HepG2 (cell line): ENCODE data around the gene BMF. TPM values are rescaled to one million over a fixed set of nuclear protein-coding genes. Genes with fewer than 3 reads are reported as not detected.
A peak's percentile ranks its signal among the peaks of the same experiment; 100 is the strongest.

Experiments
- ATM ChIP-seq: fragments of 450-650 bp; IDR thresholded peaks from 2 replicates; pipeline ENCODE4 v1.7.1; 2017; ENCODE audit warnings: mild to moderate bottlenecking, borderline replicate concordance
- HNRNPLL ChIP-seq: fragments of 200-400 bp; formaldehyde crosslinking; IDR thresholded peaks from 2 replicates; pipeline ENCODE4 v1.6.1; 2017; ENCODE audit warnings: mild to moderate bottlenecking, low read depth, low read length; ENCODE audit not compliant: poor library complexity, severe bottlenecking
- HOXA3 ChIP-seq: sonication (generic); formaldehyde crosslinking; IDR thresholded peaks from 2 replicates; pipeline ENCODE4 v1.5.0; 2020; ENCODE audit warnings: missing genetic modification reagents
- MAF1 ChIP-seq: sonication (generic); formaldehyde crosslinking; IDR thresholded peaks from 2 replicates; pipeline ENCODE4 v1.5.0; 2020; ENCODE audit warnings: missing genetic modification reagents, borderline replicate concordance
- MAZ ChIP-seq, 2 experiments: sonication (generic) in 1 of 2; formaldehyde crosslinking in 1 of 2; IDR thresholded peaks; 2 replicates each; pipeline versions ENCODE4 v1.5.0 to v1.6.1; 2012 to 2020; ENCODE audit warnings: low read depth in 2 of 2, mild to moderate bottlenecking in 2 of 2, borderline replicate concordance in 1 of 2, improper control_type of control experiment in 1 of 2, low read length in 1 of 2, missing genetic modification reagents in 1 of 2, moderate library complexity in 1 of 2
- MED8 ChIP-seq: sonication (generic); formaldehyde crosslinking; IDR thresholded peaks from 2 replicates; pipeline ENCODE4 v1.8.1; 2023; ENCODE audit warnings: mild to moderate bottlenecking, missing genetic modification reagents; ENCODE audit not compliant: insufficient replicate concordance
- MTERF4 ChIP-seq: sonication (generic); formaldehyde crosslinking; IDR thresholded peaks from 2 replicates; pipeline ENCODE4 v1.8.0; 2023; ENCODE audit warnings: mild to moderate bottlenecking, missing genetic modification reagents
- MXI1 ChIP-seq: IDR thresholded peaks from 3 replicates; pipeline ENCODE4 v1.6.1; 2012; ENCODE audit warnings: low read depth, low read length, inconsistent platforms, borderline replicate concordance
- NBN ChIP-seq: fragments of 450-650 bp; conservative IDR thresholded peaks from 2 replicates; pipeline ENCODE4 v1.6.1; 2017
- NFIC ChIP-seq: IDR thresholded peaks from 2 replicates; pipeline ENCODE4 v1.6.1; 2012; ENCODE audit warnings: mild to moderate bottlenecking, low read length, inconsistent platforms
- NRL ChIP-seq: sonication (generic); formaldehyde crosslinking; IDR thresholded peaks from 2 replicates; pipeline ENCODE4 v1.5.0; 2020; ENCODE audit warnings: missing genetic modification reagents, mild to moderate bottlenecking, moderate library complexity, borderline replicate concordance
- POLR2AphosphoS2 ChIP-seq: IDR thresholded peaks from 2 replicates; pipeline ENCODE4 v1.6.1; 2011; ENCODE audit warnings: low read depth, low read length, improper control_type of control experiment
- SNAI1 ChIP-seq: sonication (generic); formaldehyde crosslinking; IDR thresholded peaks from 2 replicates; pipeline ENCODE4 v1.5.0; 2020; ENCODE audit warnings: mild to moderate bottlenecking, missing genetic modification reagents, borderline replicate concordance
- SPEN ChIP-seq: sonication (generic); formaldehyde crosslinking; IDR thresholded peaks from 2 replicates; pipeline ENCODE4 v1.5.1; 2020; ENCODE audit warnings: low read depth, mild to moderate bottlenecking, missing genetic modification reagents
- XRCC5 ChIP-seq: fragments of 200-400 bp; formaldehyde crosslinking; optimal IDR thresholded peaks from 2 replicates; pipeline ENCODE3; 2017; ENCODE audit warnings: mild to moderate bottlenecking, low read length
- ZBTB20 ChIP-seq: sonication (generic); formaldehyde crosslinking; IDR thresholded peaks from 2 replicates; pipeline ENCODE4 v1.8.1; 2023; ENCODE audit warnings: missing genetic modification reagents, low read depth, mild to moderate bottlenecking, borderline replicate concordance
- ZBTB8A ChIP-seq: sonication (generic); formaldehyde crosslinking; IDR thresholded peaks from 2 replicates; pipeline ENCODE4 v1.4.0; 2020; ENCODE audit warnings: mild to moderate bottlenecking, low read depth, missing genetic modification reagents, borderline replicate concordance
- ZNF160 ChIP-seq: sonication (generic); formaldehyde crosslinking; IDR thresholded peaks from 2 replicates; pipeline ENCODE4 v1.8.0; 2022; ENCODE audit warnings: mild to moderate bottlenecking, inconsistent platforms, missing genetic modification reagents
- ZNF556 ChIP-seq: sonication (generic); formaldehyde crosslinking; IDR thresholded peaks from 2 replicates; pipeline ENCODE4 v1.4.0; 2020; ENCODE audit warnings: mild to moderate bottlenecking, missing genetic modification reagents, borderline replicate concordance
- ZNF567 ChIP-seq: sonication (generic); formaldehyde crosslinking; IDR thresholded peaks from 2 replicates; pipeline ENCODE4 v1.8.1; 2023; ENCODE audit warnings: mild to moderate bottlenecking, missing genetic modification reagents, borderline replicate concordance
- ZSCAN29 ChIP-seq: sonication (generic); formaldehyde crosslinking; conservative IDR thresholded peaks from 2 replicates; pipeline ENCODE4 v1.4.0; 2020; ENCODE audit warnings: mild to moderate bottlenecking, missing genetic modification reagents
- ZZZ3 ChIP-seq: sonication (generic); formaldehyde crosslinking; IDR thresholded peaks from 2 replicates; pipeline ENCODE4 v1.4.0; 2020; ENCODE audit warnings: missing genetic modification reagents, mild to moderate bottlenecking, borderline replicate concordance
- polyA plus RNA-seq, 8 experiments: library from polyadenylated mRNA; depleted of rRNA in 3 of 8; stranded (reverse) in 7 of 8; unstranded in 1 of 8; fragments of >200 nt; fragmentation: Illumina TruSeq in 4 of 8; extraction: Trizol in 4 of 8; gene quantifications; 2 replicates each; pipeline versions ENCODE4 v1.2.1 to v1.2.3, GENCODE V29; 2011 to 2016; ENCODE audit warnings: low read depth in 4 of 8, missing spikeins in 1 of 8, mixed read lengths in 1 of 8; ENCODE audit not compliant: insufficient read depth in 1 of 8
- total RNA-seq, 5 experiments: library from RNA; depleted of rRNA; stranded (reverse); fragments of >200 nt; fragmentation: Illumina TruSeq; extraction: Trizol; gene quantifications; 2 replicates each; pipeline ENCODE4 v1.2.3, GENCODE V29; 2016; ENCODE audit warnings: low read depth in 1 of 5
- TF ChIP-seq, protein P1 (sequence below): sonication (generic); formaldehyde crosslinking; IDR thresholded peaks from 2 replicates; pipeline ENCODE4 v1.5.1; 2020; ENCODE audit warnings: mild to moderate bottlenecking, moderate library complexity, missing genetic modification reagents
- TF ChIP-seq, protein P2 (sequence below): sonication (generic); formaldehyde crosslinking; IDR thresholded peaks from 2 replicates; pipeline ENCODE4 v1.4.0; 2020; ENCODE audit warnings: low read depth, missing genetic modification reagents

BMF gene
- total and polyA plus RNA-seq, 2 of the 13 experiments (the other 11 are each of a cell fraction or from before 2014, with no cell fraction given): 8.7 to 15.9 TPM

- TF ChIP-seq, protein P1, sequence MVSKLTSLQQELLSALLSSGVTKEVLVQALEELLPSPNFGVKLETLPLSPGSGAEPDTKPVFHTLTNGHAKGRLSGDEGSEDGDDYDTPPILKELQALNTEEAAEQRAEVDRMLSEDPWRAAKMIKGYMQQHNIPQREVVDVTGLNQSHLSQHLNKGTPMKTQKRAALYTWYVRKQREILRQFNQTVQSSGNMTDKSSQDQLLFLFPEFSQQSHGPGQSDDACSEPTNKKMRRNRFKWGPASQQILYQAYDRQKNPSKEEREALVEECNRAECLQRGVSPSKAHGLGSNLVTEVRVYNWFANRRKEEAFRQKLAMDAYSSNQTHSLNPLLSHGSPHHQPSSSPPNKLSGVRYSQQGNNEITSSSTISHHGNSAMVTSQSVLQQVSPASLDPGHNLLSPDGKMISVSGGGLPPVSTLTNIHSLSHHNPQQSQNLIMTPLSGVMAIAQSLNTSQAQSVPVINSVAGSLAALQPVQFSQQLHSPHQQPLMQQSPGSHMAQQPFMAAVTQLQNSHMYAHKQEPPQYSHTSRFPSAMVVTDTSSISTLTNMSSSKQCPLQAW (CRISPR knock-in tag): peak; percentile 70; the same call in 1 of the 2 replicates
- no peak for TF ChIP-seq MED8 (CRISPR knock-in tag)
- TF ChIP-seq ZBTB20 (CRISPR knock-in tag): no peak
- no peak for TF ChIP-seq MAF1 (CRISPR knock-in tag)
- no peak for TF ChIP-seq NRL (CRISPR knock-in tag)
- no peak for TF ChIP-seq ZNF160 (CRISPR knock-in tag)
- TF ChIP-seq MTERF4 (CRISPR knock-in tag): no peak
- TF ChIP-seq ZSCAN29: 0 out of 2 replicates have a peak, but pooled peaks have one; percentile 45
- TF ChIP-seq HOXA3 (CRISPR knock-in tag): peak; percentile 68; the same call in 1 of the 2 replicates
- peak; percentile 58; the same call in 1 of the 2 replicates for TF ChIP-seq MAZ (IDR thresholded peaks at IDR 0.05; ENCODE audit: borderline replicate concordance, low read depth, low read length)
- no peak for TF ChIP-seq MAZ (CRISPR knock-in tag; IDR thresholded peaks at IDR 0.05; ENCODE audit: low read depth)
- TF ChIP-seq, protein P2, sequence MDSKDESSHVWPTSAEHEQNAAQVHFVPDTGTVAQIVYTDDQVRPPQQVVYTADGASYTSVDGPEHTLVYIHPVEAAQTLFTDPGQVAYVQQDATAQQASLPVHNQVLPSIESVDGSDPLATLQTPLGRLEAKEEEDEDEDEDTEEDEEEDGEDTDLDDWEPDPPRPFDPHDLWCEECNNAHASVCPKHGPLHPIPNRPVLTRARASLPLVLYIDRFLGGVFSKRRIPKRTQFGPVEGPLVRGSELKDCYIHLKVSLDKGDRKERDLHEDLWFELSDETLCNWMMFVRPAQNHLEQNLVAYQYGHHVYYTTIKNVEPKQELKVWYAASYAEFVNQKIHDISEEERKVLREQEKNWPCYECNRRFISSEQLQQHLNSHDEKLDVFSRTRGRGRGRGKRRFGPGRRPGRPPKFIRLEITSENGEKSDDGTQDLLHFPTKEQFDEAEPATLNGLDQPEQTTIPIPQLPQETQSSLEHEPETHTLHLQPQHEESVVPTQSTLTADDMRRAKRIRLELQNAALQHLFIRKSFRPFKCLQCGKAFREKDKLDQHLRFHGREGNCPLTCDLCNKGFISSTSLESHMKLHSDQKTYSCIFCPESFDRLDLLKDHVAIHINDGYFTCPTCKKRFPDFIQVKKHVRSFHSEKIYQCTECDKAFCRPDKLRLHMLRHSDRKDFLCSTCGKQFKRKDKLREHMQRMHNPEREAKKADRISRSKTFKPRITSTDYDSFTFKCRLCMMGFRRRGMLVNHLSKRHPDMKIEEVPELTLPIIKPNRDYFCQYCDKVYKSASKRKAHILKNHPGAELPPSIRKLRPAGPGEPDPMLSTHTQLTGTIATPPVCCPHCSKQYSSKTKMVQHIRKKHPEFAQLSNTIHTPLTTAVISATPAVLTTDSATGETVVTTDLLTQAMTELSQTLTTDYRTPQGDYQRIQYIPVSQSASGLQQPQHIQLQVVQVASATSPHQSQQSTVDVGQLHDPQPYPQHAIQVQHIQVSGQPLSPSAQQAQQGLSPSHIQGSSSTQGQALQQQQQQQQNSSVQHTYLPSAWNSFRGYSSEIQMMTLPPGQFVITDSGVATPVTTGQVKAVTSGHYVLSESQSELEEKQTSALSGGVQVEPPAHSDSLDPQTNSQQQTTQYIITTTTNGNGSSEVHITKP (CRISPR knock-in tag): no peak
- no peak for TF ChIP-seq HNRNPLL
- no peak for TF ChIP-seq ZNF556 (CRISPR knock-in tag)
- TF ChIP-seq SNAI1: no peak
- TF ChIP-seq MXI1: peak; percentile 86; the same call in 1 of the 3 replicates
- TF ChIP-seq ZZZ3 (CRISPR knock-in tag): no peak
- peak; percentile 61; the same call in 1 of the 2 replicates for TF ChIP-seq NFIC
- 0 out of 2 replicates have a peak, but pooled peaks have one; percentile 52 for TF ChIP-seq POLR2AphosphoS2
- no peak for TF ChIP-seq ZNF567 (CRISPR knock-in tag)
- no peak for TF ChIP-seq ATM
- no peak for TF ChIP-seq SPEN
- no peak for TF ChIP-seq NBN
- TF ChIP-seq ZBTB8A (CRISPR knock-in tag): no peak
- TF ChIP-seq XRCC5: peak; percentile 84
Measured at GRCh38 chr15:40081691-40082194, 26.9 kb downstream of the BMF start (continued).
